GM12892 (cell line): ENCODE results near the gene MLLT1.

Experiments used
- DNase-seq: peaks from one replicate; pipeline ENCODE4 v3.0.0; 2011; ENCODE audit not compliant: insufficient read length
- FAIRE-seq: peaks from 2 replicates; lab custom pipeline; 2011; peaks lifted over from hg19 to GRCh38; lab: Jason Lieb, UNC
- POLR2A ChIP-seq: IDR thresholded peaks from 2 replicates; pipeline ENCODE4 v1.6.1; 2011; ENCODE audit warnings: low read depth, low read length, control low read depth
- POLR2AphosphoS5 ChIP-seq: IDR thresholded peaks from 2 replicates; pipeline ENCODE4 v1.6.1; 2011; ENCODE audit warnings: low read depth, low read length, control low read depth
- TAF1 ChIP-seq: IDR thresholded peaks from 2 replicates; pipeline ENCODE4 v1.6.1; 2011; ENCODE audit warnings: low read depth, mild to moderate bottlenecking, control low read depth, low read length, borderline replicate concordance

MLLT1 gene

GRCh38 chr19:6185835-6186834 lies 93.6 kb downstream of the MLLT1 start:
- no peak for DNase-seq
- no peak for FAIRE-seq
- TF ChIP-seq TAF1 (no peak), POLR2AphosphoS5 (no peak), POLR2A (no peak)

DNA sequence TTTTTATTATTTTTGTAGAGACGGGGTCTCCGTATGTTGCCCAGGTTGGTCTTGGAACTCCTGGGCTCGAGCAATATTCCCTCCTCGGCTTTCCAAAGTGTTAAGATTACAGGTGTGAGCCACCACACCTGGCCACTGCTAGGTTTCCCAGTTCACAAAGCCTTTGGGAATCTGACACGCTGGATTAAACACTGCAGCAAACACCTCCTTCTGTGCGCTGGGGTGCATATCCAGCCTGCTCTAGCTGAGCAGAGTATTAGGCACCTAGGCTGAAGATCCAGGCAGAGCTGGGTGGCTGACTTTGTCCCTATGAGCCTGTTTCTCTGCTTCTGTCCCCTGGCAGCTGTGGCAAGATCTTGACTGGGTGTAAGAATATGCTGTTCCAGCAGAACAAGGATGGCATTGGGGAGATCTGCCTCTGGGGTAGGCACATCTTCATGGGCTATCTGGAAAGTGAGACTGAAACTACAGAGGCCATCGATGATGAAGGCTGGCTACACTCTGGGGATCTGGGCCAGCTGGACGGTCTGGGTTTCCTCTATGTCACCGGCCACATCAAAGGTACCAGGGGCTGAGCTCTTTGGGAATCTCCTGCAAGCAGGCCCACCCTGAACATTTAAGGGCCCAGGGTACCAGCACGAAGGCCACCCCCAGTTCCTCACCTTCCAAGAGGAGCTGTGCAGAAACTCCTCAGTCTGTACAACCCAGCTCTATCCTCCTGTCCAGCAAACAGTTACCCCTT lies 94.5 kb downstream of the MLLT1 start:
- FAIRE-seq, result no peak
- TF ChIP-seq POLR2A (no peak), TAF1 (no peak), POLR2AphosphoS5 (no peak)

DNA sequence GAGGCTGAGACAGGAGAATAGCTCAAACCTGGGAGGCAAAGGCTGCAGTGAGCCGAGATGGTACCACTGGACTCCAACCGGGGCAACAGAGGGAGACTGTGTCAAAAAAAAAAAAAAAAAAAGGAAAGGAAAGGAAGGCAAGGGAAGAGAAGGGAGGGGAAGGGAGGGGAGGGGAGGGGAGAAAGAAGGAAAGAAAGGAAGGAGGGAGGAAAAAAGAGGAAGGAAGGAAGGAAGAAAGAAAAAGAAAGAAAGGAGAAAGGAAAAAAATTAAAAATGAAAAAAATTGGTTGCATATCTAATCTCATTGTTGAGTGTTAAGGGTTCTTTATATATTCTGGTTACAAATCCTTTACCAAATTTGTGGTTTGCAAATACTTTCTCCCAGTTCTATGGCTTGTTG lies 98.7 kb downstream of the MLLT1 start:
- FAIRE-seq (no peak), DNase-seq (no peak)
- no peak for TF ChIP-seq POLR2AphosphoS5
- no peak for TF ChIP-seq POLR2A
- no peak for TF ChIP-seq TAF1

More for the DNA sequence above, 94.5 kb downstream of the MLLT1 start:
- DNase-seq, result no peak

DNA sequence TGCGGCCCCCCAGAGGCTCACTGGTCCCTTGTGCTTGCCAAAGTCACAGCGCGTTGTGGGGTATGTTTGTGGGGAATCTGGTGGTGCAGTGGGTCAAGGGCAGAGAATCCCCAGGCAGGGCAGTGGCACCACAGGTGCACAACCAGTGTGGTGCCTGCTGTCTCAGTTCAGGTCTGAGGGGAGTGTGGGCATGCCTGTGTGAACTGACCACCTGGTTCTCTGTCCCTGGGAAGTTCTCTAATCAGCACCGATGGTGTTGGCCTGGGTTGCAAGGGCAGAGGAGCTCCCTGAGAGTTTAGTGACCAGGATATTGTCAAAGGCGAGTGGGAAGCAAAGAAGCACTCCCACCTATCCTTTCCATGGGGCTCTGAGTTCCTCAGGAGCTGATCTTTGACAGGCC lies 106.6 kb downstream of the MLLT1 start:
- FAIRE-seq (no peak), DNase-seq (no peak)
- TF ChIP-seq POLR2A, result no peak
- no peak for TF ChIP-seq POLR2AphosphoS5
- TF ChIP-seq TAF1, result no peak

DNA sequence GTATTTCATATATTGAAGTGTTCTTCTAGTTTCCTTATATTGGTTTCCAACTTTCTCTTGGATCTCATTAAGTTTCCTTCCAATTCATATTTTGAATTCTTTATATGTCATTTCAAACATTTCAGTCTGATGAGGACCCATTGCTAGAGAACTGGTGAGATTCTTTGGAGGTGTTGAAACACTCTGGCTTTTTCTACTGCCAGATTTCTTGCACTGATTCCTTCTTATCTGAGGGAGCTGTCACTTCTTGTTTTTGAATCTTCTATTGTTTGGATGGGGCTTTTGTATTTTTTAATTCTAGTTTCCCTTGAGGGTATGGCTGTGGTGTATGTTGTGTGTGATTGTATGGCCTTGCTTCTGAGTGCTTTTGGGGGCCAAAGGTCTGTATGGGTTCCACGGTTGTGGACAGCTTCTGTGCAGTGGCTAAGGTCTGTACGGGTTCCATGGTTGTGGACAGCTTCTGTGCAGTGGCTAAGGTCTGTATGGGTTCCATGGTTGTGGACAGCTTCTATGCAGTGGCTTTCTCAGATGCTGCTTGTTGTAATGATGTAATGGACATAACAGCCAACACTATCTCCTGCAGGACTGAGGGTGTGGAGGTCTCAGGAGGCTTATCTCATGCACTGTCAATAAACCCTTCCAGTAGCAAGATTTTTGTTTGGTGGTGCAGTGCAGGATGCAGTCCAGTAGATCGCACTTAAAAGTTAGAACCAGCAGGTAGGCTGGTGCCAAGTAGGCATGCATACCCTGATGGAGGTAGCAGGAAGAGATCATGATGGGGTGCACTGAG lies 107.5 kb downstream of the MLLT1 start:
- no peak for TF ChIP-seq POLR2AphosphoS5
- DNase-seq (no peak), FAIRE-seq (no peak)

GRCh38 chr19:6167115-6167514 lies 112.7 kb downstream of the MLLT1 start:
- DNase-seq (no peak), FAIRE-seq (no peak)
- TF ChIP-seq POLR2A, result no peak
- TF ChIP-seq TAF1, result no peak
- no peak for TF ChIP-seq POLR2AphosphoS5

- FAIRE-seq (no peak), DNase-seq (no peak)
- TF ChIP-seq POLR2AphosphoS5, result no peak
- TF ChIP-seq TAF1, result no peak
These were observed 114.8 kb downstream of the MLLT1 start for GRCh38 chr19:6164906-6165531.

DNA sequence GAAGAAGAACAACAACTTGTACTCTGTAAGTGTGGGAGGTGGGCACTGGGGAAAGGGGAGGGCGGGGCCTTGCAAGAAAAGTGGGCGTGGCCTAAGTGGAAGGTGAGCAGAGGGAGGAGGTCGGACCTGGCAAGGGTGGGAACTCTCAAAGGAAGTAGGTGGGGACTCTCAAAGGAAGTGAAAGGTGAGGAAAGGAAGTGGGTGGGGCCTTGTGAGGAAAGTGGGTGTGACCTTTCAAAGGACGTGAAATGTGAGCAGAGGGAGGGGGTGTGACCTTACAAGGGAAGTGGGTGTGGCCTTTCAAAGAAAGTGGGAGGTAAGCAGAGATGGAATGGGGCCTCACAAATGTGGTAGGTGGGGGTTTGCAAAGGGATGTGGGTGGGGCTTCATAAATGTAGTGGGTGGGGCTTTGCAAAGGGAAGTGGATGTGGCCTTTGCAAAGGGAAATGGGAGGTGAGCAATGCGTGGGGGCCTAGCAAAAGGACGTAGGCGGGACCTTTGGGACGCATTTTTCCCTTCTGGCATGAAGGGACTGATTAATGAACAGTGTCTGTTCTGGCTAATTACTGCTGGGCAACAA lies 118.4 kb downstream of the MLLT1 start:
- FAIRE-seq (no peak), DNase-seq (peak; percentile 36)

More for the DNA sequence above, 118.4 kb downstream of the MLLT1 start:
- TF ChIP-seq POLR2AphosphoS5, result no peak
- no peak for TF ChIP-seq POLR2A
- TF ChIP-seq TAF1, result no peak
